Choroid plexus epithelial cell (primary cell): ENCODE results near the gene HLTF.

Source experiments
- DNase-seq: peaks from one replicate; pipeline ENCODE4 v3.0.0-alpha.2; 2010; ENCODE audit warnings: low read depth
- H3K4me3 ChIP-seq: 2 replicates; pipeline ENCODE4 v1.5.1; 2011; ENCODE audit warnings: low read depth, mild to moderate bottlenecking, control low read depth, low read length, moderate library complexity
- CTCF ChIP-seq: conservative IDR thresholded peaks from 2 replicates; pipeline ENCODE4 v1.5.1; 2011; ENCODE audit warnings: low read depth, mild to moderate bottlenecking, control low read depth, inconsistent platforms, low read length, moderate library complexity

HLTF gene

GRCh38 chr3:149058602-149059001, 27.7 kb downstream of the HLTF start:
- no peak for TF ChIP-seq CTCF
- H3K4me3 ChIP-seq: no peak overlapping the region
- no peak for DNase-seq

GRCh38 chr3:149058198-149058597, 28.1 kb downstream of the HLTF start:
- no peak for TF ChIP-seq CTCF
- DNase-seq: no peak
- H3K4me3 ChIP-seq: no peak overlapping the region

GRCh38 chr3:149055575-149055974, 30.8 kb downstream of the HLTF start:
- TF ChIP-seq CTCF: no peak
- H3K4me3 ChIP-seq: no peak overlapping the region
- DNase-seq: peak; percentile 34

GRCh38 chr3:149044339-149045083, 41.8 kb downstream of the HLTF start:
- no peak for TF ChIP-seq CTCF
- no peak for DNase-seq
- no peak overlapping the region for H3K4me3 ChIP-seq

- no peak overlapping the region for H3K4me3 ChIP-seq
- peak; percentile 77 for DNase-seq
- no peak for TF ChIP-seq CTCF
These were observed 43.4 kb downstream of the HLTF start for GRCh38 chr3:149042789-149043386.

GRCh38 chr3:149038322-149038721, 48.0 kb downstream of the HLTF start:
- no peak for DNase-seq
- H3K4me3 ChIP-seq: no peak overlapping the region
- TF ChIP-seq CTCF: no peak

GRCh38 chr3:149037684-149038083, 48.6 kb downstream of the HLTF start:
- no peak for TF ChIP-seq CTCF
- no peak for DNase-seq
- H3K4me3 ChIP-seq: no peak overlapping the region
